ENCODE results near the gene PRSS12. TPM values are rescaled to one million over a fixed set of nuclear protein-coding genes. Genes with fewer than 3 reads are reported as not detected.

Gene PRSS12
- total RNA-seq, 1 experiment from 2014 or later: 3.1 TPM

DNA sequence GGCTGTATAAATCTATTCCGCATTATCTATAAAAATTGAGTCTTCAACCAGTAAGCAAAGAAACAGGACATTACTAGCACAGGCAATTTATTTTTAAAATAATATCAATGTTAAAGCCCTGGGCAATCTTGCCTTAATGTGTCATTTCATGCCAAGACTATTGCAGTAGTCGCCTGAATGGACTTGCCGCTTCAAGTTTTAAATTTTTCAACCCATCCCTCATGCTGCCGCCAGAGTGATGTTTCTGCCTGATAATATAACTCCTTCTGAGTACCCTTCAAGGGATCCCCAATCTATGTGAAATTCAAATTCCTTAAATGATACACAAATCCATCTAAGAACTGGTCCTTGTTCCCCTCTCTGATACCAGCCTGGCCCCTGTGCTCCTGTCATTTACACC, 66.9 kb downstream of the PRSS12 start:
- H3K4me3 ChIP-seq (ENCODE audit: low read depth, low read length, poor library complexity, severe bottlenecking): no peak overlapping the region
- no peak for DNase-seq (ENCODE audit: low spot score)
- BruUV-seq (replicated peaks): no TSS peak
- H3K27me3 ChIP-seq (replicated peaks; ENCODE audit: insufficient read depth, low read depth, low read length, poor library complexity): no peaks in the 10 kb centered on the region
- ChIA-PET POLR2A (ENCODE audit: low non-redundant PET) (no interaction called here), CTCF (no interaction called here)
- TF ChIP-seq EZH2 (IDR thresholded peaks at IDR 0.05; ENCODE audit: borderline replicate concordance, low read depth, low read length, poor library complexity, severe bottlenecking): no peak
- TF ChIP-seq, protein P1, sequence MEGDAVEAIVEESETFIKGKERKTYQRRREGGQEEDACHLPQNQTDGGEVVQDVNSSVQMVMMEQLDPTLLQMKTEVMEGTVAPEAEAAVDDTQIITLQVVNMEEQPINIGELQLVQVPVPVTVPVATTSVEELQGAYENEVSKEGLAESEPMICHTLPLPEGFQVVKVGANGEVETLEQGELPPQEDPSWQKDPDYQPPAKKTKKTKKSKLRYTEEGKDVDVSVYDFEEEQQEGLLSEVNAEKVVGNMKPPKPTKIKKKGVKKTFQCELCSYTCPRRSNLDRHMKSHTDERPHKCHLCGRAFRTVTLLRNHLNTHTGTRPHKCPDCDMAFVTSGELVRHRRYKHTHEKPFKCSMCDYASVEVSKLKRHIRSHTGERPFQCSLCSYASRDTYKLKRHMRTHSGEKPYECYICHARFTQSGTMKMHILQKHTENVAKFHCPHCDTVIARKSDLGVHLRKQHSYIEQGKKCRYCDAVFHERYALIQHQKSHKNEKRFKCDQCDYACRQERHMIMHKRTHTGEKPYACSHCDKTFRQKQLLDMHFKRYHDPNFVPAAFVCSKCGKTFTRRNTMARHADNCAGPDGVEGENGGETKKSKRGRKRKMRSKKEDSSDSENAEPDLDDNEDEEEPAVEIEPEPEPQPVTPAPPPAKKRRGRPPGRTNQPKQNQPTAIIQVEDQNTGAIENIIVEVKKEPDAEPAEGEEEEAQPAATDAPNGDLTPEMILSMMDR (conservative IDR thresholded peaks at IDR 0.05; ENCODE audit: low read depth, low read length): no peak
- no peaks in the 10 kb centered on the region for H3K9me3 ChIP-seq (ENCODE audit: low read depth, low read length, poor library complexity, severe bottlenecking)
- intact Hi-C loops (cut with micrococcal nuclease; ENCODE audit: unreplicated experiment): no loop called here
- peaks cover 5% of the 10 kb centered on the region for H3K4me1 ChIP-seq (ENCODE audit: insufficient read depth, low read length, poor library complexity, severe bottlenecking)
- H3K36me3 ChIP-seq (ENCODE audit: insufficient read depth, low read length, poor library complexity, severe bottlenecking): peaks cover 7% of the 10 kb centered on the region
- H3K27ac ChIP-seq (ENCODE audit: low read depth, low read length, poor library complexity, severe bottlenecking): no peak overlapping the region

DNA sequence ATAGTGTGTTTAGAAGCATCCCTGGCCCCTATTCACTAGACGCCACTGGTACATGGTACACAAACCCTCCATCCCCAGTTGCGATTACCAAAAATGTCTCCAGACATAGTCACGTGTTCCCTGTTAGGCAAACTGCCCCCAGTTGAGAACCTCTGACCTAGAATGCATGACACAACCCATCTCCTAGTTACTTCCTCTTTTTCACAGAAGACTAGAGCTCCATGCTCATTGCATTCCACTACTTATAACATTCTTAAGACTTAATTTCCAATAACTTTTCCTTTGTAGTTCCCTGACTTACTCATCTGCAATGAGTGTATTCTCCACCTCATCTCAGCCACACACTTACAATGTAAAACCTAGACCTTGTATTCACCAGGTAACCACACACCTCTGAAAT, 68.6 kb downstream of the PRSS12 start:
- ChIA-PET CTCF (no interaction called here), POLR2A (ENCODE audit: low non-redundant PET) (no interaction called here)
- Histone ChIP-seq H3K27me3 (replicated peaks; ENCODE audit: insufficient read depth, low read depth, low read length, poor library complexity) (no peaks in the 10 kb centered on the region), H3K4me1 (ENCODE audit: insufficient read depth, low read length, poor library complexity, severe bottlenecking) (peaks cover 15% of the 10 kb centered on the region), H3K27ac (ENCODE audit: low read depth, low read length, poor library complexity, severe bottlenecking) (no peak overlapping the region), H3K9me3 (ENCODE audit: low read depth, low read length, poor library complexity, severe bottlenecking) (no peaks in the 10 kb centered on the region), H3K4me3 (ENCODE audit: low read depth, low read length, poor library complexity, severe bottlenecking) (no peak overlapping the region), H3K36me3 (ENCODE audit: insufficient read depth, low read length, poor library complexity, severe bottlenecking) (peaks cover 24% of the 10 kb centered on the region)
- BruUV-seq (replicated peaks): no TSS peak
- intact Hi-C loops (cut with micrococcal nuclease; ENCODE audit: unreplicated experiment): loop anchor here (5.0 kb wide), 1 partner anchor 68 kb away; the partner anchor contains the start of gene PRSS12
- TF ChIP-seq, protein P1 (conservative IDR thresholded peaks at IDR 0.05; ENCODE audit: low read depth, low read length): no peak
- no peak for TF ChIP-seq EZH2 (IDR thresholded peaks at IDR 0.05; ENCODE audit: borderline replicate concordance, low read depth, low read length, poor library complexity, severe bottlenecking)
- no peak for DNase-seq (ENCODE audit: low spot score)

DNA sequence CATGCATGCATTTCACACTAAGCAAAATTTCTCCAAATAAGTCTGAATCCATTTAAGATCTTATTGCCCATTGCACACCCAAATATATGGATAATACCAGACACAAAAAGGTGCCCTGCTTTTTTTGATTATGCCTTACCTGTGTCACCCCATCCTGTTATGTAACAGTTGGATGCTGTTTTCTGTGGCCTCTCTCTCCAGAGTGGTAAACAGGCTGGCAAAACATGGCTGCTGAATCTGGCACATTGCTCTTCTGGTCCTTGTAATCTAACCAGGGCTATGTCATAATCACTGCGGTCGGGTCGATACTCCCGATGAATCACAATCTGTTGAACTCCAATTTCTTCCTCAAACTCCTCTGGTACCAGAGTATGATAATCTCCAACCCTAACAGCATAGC, 70.1 kb downstream of the PRSS12 start:
- peaks cover 26% of the 10 kb centered on the region for H3K36me3 ChIP-seq (ENCODE audit: insufficient read depth, low read length, poor library complexity, severe bottlenecking)
- no peak overlapping the region for H3K27ac ChIP-seq (ENCODE audit: low read depth, low read length, poor library complexity, severe bottlenecking)
- no peaks in the 10 kb centered on the region for H3K27me3 ChIP-seq (replicated peaks; ENCODE audit: insufficient read depth, low read depth, low read length, poor library complexity)
- peak; percentile 30 for DNase-seq (ENCODE audit: low spot score)
- no peaks in the 10 kb centered on the region for H3K9me3 ChIP-seq (ENCODE audit: low read depth, low read length, poor library complexity, severe bottlenecking)
- CTCF ChIA-PET: no interaction called here
- H3K4me1 ChIP-seq (ENCODE audit: insufficient read depth, low read length, poor library complexity, severe bottlenecking): peaks cover 15% of the 10 kb centered on the region
- H3K4me3 ChIP-seq (ENCODE audit: low read depth, low read length, poor library complexity, severe bottlenecking): no peak overlapping the region
- POLR2A ChIA-PET (ENCODE audit: low non-redundant PET): no interaction called here
- intact Hi-C loops (cut with micrococcal nuclease; ENCODE audit: unreplicated experiment): loop anchor here (5.0 kb wide), 1 partner anchor 70 kb away; the partner anchor contains the start of gene PRSS12
- TF ChIP-seq, protein P1 (conservative IDR thresholded peaks at IDR 0.05; ENCODE audit: low read depth, low read length): no peak
- TF ChIP-seq EZH2 (IDR thresholded peaks at IDR 0.05; ENCODE audit: borderline replicate concordance, low read depth, low read length, poor library complexity, severe bottlenecking): no peak
- no TSS peak for BruUV-seq (replicated peaks)

All from A673 (cell line).